NB4 (cell line): ENCODE measurements around the gene CERS1.

Experiments
- DNase-seq: peaks from one replicate; pipeline ENCODE4 v3.0.0; 2010; ENCODE audit warnings: low read depth
- H3K4me3 ChIP-seq: one replicate; pipeline ENCODE4 v1.5.1; 2011; ENCODE audit warnings: mild to moderate bottlenecking, low read depth, low read length, moderate library complexity
- MYC ChIP-seq: IDR thresholded peaks from 2 replicates; pipeline ENCODE4 v1.6.1; 2011; ENCODE audit warnings: low read depth, low read length
- POLR2A ChIP-seq: IDR thresholded peaks from 2 replicates; pipeline ENCODE4 v1.6.1; 2011; ENCODE audit warnings: mild to moderate bottlenecking; ENCODE audit not compliant: insufficient read length; ENCODE audit errors: extremely low read depth
- TF ChIP-seq, protein P1 (sequence below): IDR thresholded peaks from one replicate; pipeline ENCODE4 v1.5.1; 2012; ENCODE audit warnings: low read depth, low read length
- TF ChIP-seq, protein P2 (sequence below): IDR thresholded peaks from 2 replicates; pipeline ENCODE4 v1.6.1; 2011; ENCODE audit warnings: low read depth, low read length

Gene CERS1

DNA sequence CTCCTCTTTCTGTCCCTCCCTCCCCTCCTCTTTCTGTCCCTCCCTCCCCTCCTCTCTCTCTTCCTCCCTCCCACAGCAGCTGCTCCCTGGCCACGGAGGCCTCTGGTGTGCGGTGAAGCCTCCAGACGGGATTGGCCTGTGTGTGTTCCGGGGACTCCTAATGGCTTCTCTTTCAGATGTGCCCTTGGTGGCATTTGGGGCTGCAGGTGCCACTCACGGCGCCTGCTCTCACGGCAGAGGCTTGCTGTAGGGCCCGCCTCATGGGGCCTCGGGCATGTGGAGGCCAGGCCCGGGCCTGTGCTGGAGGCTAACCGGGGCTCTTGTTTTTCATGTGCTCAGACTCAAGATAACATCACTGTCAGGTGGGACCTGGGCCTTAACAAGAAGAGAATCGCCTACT, 43.3 kb downstream of the CERS1 start:
- no peak for DNase-seq
- TF ChIP-seq POLR2A (no peak), MYC (no peak)
- TF ChIP-seq, protein P1, sequence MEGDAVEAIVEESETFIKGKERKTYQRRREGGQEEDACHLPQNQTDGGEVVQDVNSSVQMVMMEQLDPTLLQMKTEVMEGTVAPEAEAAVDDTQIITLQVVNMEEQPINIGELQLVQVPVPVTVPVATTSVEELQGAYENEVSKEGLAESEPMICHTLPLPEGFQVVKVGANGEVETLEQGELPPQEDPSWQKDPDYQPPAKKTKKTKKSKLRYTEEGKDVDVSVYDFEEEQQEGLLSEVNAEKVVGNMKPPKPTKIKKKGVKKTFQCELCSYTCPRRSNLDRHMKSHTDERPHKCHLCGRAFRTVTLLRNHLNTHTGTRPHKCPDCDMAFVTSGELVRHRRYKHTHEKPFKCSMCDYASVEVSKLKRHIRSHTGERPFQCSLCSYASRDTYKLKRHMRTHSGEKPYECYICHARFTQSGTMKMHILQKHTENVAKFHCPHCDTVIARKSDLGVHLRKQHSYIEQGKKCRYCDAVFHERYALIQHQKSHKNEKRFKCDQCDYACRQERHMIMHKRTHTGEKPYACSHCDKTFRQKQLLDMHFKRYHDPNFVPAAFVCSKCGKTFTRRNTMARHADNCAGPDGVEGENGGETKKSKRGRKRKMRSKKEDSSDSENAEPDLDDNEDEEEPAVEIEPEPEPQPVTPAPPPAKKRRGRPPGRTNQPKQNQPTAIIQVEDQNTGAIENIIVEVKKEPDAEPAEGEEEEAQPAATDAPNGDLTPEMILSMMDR: no peak
- TF ChIP-seq, protein P2, sequence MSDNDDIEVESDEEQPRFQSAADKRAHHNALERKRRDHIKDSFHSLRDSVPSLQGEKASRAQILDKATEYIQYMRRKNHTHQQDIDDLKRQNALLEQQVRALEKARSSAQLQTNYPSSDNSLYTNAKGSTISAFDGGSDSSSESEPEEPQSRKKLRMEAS: no peak
- H3K4me3 ChIP-seq: no peak overlapping the region

DNA sequence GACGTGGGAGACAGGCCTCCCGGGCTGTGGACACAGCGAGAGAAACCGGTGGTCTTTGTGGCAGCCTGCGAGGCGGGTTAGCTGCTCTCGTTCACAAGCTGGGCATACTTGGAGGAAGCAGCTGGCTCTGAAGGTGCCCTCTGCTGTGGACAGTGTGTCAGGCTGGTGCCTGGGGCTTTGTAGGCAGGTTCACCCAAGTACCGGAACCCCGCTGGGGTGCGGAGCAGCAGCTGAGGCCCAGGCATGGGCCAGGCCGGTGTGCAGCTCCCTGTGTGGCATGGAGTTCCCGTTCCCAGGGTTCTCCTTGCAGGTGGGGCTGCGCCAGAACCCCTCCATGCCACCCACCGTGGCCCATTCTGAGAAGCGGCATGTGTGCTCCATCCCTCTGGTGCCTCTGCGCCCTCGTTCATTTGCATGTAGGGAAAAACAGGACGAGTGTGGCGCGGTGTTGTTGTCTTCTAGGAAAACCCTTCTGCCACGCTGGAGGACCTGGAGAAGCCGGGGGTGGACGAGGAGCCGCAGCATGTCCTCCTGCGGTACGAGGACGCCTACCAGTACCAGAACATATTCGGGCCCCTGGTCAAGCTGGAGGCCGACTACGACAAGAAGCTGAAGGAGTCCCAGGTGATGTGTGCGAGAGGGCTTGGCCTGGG, 44.2 kb downstream of the CERS1 start:
- DNase-seq: no peak
- H3K4me3 ChIP-seq: no peak overlapping the region
- no peak for TF ChIP-seq POLR2A

DNA sequence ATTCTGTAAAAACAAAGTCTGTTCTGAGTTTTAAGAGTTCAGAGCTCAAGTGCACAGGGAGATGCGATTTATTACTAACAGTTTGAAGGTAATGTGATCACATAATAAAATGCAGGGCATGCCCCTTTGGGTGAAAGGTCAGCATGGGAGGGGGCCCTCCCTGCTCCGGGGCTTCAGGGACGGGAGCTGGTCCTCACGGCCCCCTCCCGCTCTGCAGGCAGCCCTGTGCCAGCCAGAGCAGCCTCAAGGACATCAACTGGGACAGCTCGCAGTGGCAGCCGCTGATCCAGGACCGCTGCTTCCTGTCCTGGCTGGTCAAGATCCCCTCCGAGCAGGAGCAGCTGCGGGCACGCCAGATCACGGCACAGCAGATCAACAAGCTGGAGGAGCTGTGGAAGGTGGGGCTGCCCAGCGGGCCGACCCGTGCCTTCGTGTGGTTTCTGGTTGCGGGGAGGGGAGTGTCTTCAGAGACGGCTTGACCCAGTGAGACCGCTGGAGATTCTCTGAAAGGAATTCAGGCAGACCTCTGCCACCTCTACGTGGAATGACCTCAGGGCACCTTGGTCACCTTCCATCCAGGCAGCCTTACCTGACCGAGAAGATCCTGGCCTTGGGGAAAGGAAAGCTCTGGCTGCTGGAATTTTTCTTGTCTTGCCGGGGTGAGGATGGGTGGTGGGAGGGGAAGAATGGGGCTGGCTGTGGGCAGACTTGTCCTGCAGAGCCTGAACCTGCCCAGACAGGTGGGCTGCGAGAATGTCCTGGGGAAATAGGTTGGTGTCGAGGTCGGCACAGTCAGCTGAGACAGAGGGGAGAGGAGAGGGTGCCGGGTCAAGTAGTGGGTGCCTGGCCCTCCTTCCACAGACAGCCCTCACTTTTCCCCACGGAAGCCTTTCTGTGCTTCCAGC, 45.2 kb downstream of the CERS1 start:
- DNase-seq: no peak
- TF ChIP-seq, protein P1: no peak
- TF ChIP-seq, protein P2: no peak
- TF ChIP-seq MYC (no peak), POLR2A (no peak)
- H3K4me3 ChIP-seq: no peak overlapping the region

DNA sequence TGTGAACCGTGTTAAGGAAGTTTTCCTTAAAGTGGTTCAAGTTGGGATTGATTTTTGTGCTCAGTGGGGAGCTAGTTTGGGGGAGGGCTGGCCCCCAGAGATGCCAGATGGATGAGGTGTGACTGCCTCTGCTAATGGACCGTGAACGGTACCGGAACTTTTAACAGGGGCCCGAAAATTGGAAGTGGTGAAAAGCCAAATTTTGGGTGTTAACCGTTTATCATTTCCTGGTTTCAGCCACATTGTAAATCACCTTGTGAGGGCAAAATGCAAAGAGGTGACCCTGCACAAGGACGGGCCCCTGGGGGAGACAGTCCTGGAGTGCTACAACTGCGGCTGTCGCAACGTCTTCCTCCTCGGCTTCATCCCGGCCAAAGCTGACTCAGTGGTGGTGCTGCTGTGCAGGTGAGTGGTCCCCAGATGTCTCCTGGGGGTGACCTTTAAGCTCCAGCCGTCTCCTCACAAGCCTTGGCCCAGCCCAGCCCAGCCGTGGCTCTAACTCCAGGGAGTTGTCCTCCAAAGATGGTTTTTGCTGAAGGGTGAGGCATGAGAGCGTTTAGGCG, 46.0 kb downstream of the CERS1 start:
- TF ChIP-seq POLR2A (no peak), MYC (no peak)
- TF ChIP-seq, protein P2: no peak
- TF ChIP-seq, protein P1: no peak
- DNase-seq: no peak
- H3K4me3 ChIP-seq: no peak overlapping the region

DNA sequence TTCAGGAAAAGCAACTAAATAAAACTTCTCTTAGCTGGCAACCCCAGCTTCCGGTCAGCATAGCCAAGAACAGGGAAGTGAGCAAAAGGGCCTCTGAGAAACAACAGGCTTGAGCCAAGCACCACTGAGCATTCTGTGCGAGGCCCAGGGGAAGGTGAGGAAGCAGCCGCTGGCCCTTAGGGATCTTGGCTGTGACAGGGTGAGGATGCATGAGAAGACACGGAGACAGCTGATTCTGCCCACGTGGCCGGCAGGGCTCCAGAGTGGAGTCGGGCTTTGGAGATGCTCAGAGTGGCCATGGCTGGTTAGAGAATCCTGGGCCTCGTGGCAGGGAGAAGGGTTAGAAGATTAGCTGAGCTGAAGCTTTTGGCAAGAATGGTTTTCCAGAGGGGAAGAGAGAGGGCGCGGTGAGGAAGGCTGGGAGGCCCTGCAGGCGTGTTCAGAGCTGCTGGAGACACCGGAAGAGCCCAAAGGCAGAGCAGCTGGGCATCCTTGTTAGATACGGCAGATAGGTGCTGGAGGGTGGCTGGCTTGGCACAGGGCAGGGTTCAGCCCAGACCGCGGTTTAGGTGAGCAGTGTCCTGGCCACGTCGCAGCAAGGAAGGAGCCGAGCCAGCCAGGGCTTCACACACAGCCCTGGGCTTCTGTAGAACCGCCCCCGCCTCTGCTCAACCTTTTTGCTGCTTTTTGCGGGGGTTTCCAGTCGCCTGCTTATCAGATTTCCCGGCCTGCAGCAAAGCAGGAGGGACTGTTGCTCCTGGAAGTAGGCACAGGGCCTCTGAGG, 46.9 kb downstream of the CERS1 start:
- DNase-seq: no peak
- H3K4me3 ChIP-seq: no peak overlapping the region
- TF ChIP-seq POLR2A (no peak), MYC (no peak)
- TF ChIP-seq, protein P2: no peak
- TF ChIP-seq, protein P1: no peak
